Stimulated activated naive CD8-positive, alpha-beta T cell treated with anti-CD3 and anti-CD28 coated beads, Interleukin-15, Interleukin-2, amounts not matched to agents 100 ng/mL and 50 ng/mL, for 24 hours (primary cell): Measurements from ENCODE around the gene PAXX.
A peak's percentile ranks its signal among the peaks of the same experiment; 100 is the strongest.

Source experiments
- H3K27ac Mint-ChIP-seq: one replicate; pipeline ENCODE4 v1.8.0; 2021; ENCODE audit warnings: mild to moderate bottlenecking, mixed read lengths
- H3K27me3 Mint-ChIP-seq: one replicate; pipeline ENCODE4 v1.8.0; 2021; ENCODE audit warnings: mixed read lengths
- H3K36me3 Mint-ChIP-seq: one replicate; pipeline ENCODE4 v1.8.0; 2021; ENCODE audit warnings: low read depth, mixed read lengths
- H3K4me1 Mint-ChIP-seq: one replicate; pipeline ENCODE4 v1.8.0; 2021; ENCODE audit warnings: low read depth, mixed read lengths
- H3K4me3 Mint-ChIP-seq: one replicate; pipeline ENCODE4 v1.8.0; 2021; ENCODE audit warnings: mild to moderate bottlenecking, mixed read lengths
- H3K9me3 Mint-ChIP-seq: one replicate; pipeline ENCODE4 v1.8.0; 2021; ENCODE audit warnings: mixed read lengths

PAXX gene

GRCh38 chr9:136958898-136959850, 33.0 kb upstream of the PAXX start:
- H3K36me3 Mint-ChIP-seq: no peaks in the 10 kb centered on the region
- H3K27ac Mint-ChIP-seq: no peak overlapping the region
- H3K4me1 Mint-ChIP-seq: peaks cover 13% of the 10 kb centered on the region
- H3K4me3 Mint-ChIP-seq: no peak overlapping the region
- H3K9me3 Mint-ChIP-seq: peaks cover 8% of the 10 kb centered on the region
- H3K27me3 Mint-ChIP-seq: no peaks in the 10 kb centered on the region

GRCh38 chr9:136960212-136960937, 31.8 kb upstream of the PAXX start:
- Mint-ChIP-seq H3K27ac (no peak overlapping the region), H3K9me3 (peaks cover 8% of the 10 kb centered on the region), H3K4me3 (no peak overlapping the region), H3K4me1 (peaks cover 21% of the 10 kb centered on the region), H3K36me3 (no peaks in the 10 kb centered on the region), H3K27me3 (no peaks in the 10 kb centered on the region)

GRCh38 chr9:136960938-136961275, 31.3 kb upstream of the PAXX start:
- peaks cover 8% of the 10 kb centered on the region for H3K9me3 Mint-ChIP-seq
- no peak overlapping the region for H3K27ac Mint-ChIP-seq

GRCh38 chr9:136961279-136962065, 30.8 kb upstream of the PAXX start:
- Mint-ChIP-seq H3K9me3 (peaks cover 3% of the 10 kb centered on the region), H3K4me3 (no peak overlapping the region), H3K4me1 (peaks cover 31% of the 10 kb centered on the region), H3K27ac (no peak overlapping the region), H3K36me3 (no peaks in the 10 kb centered on the region), H3K27me3 (no peaks in the 10 kb centered on the region)

More at GRCh38 chr9:136960938-136961275, 31.3 kb upstream of the PAXX start:
- Mint-ChIP-seq H3K4me1 (peaks cover 26% of the 10 kb centered on the region), H3K4me3 (no peak overlapping the region), H3K36me3 (no peaks in the 10 kb centered on the region), H3K27me3 (no peaks in the 10 kb centered on the region)

GRCh38 chr9:136962163-136962562, 30.1 kb upstream of the PAXX start:
- no peak overlapping the region for H3K4me3 Mint-ChIP-seq
- H3K4me1 Mint-ChIP-seq: peaks cover 32% of the 10 kb centered on the region
- no peak overlapping the region for H3K27ac Mint-ChIP-seq
- H3K27me3 Mint-ChIP-seq: no peaks in the 10 kb centered on the region
- H3K36me3 Mint-ChIP-seq: no peaks in the 10 kb centered on the region
- H3K9me3 Mint-ChIP-seq: no peaks in the 10 kb centered on the region

GRCh38 chr9:136962701-136963248, 29.4 kb upstream of the PAXX start:
- H3K4me1 Mint-ChIP-seq: peaks cover 32% of the 10 kb centered on the region
- H3K27me3 Mint-ChIP-seq: no peaks in the 10 kb centered on the region
- no peaks in the 10 kb centered on the region for H3K36me3 Mint-ChIP-seq
- no peak overlapping the region for H3K4me3 Mint-ChIP-seq
- H3K9me3 Mint-ChIP-seq: no peaks in the 10 kb centered on the region
- H3K27ac Mint-ChIP-seq: no peak overlapping the region

GRCh38 chr9:136963341-136963740, 28.9 kb upstream of the PAXX start:
- Mint-ChIP-seq H3K4me1 (peaks cover 32% of the 10 kb centered on the region), H3K4me3 (no peak overlapping the region), H3K9me3 (no peaks in the 10 kb centered on the region), H3K36me3 (no peaks in the 10 kb centered on the region), H3K27me3 (no peaks in the 10 kb centered on the region), H3K27ac (no peak overlapping the region)

GRCh38 chr9:136963751-136964150, 28.5 kb upstream of the PAXX start:
- H3K4me1 Mint-ChIP-seq: peaks cover 32% of the 10 kb centered on the region
- no peak overlapping the region for H3K4me3 Mint-ChIP-seq
- H3K9me3 Mint-ChIP-seq: no peaks in the 10 kb centered on the region
- H3K36me3 Mint-ChIP-seq: no peaks in the 10 kb centered on the region
- H3K27me3 Mint-ChIP-seq: no peaks in the 10 kb centered on the region
- no peak overlapping the region for H3K27ac Mint-ChIP-seq

GRCh38 chr9:136964171-136964689, 28.0 kb upstream of the PAXX start:
- H3K9me3 Mint-ChIP-seq: no peaks in the 10 kb centered on the region
- peaks cover 32% of the 10 kb centered on the region for H3K4me1 Mint-ChIP-seq
- no peaks in the 10 kb centered on the region for H3K36me3 Mint-ChIP-seq
- no peak overlapping the region for H3K4me3 Mint-ChIP-seq
- no peaks in the 10 kb centered on the region for H3K27me3 Mint-ChIP-seq
- H3K27ac Mint-ChIP-seq: no peak overlapping the region

GRCh38 chr9:136964833-136965422, 27.3 kb upstream of the PAXX start:
- Mint-ChIP-seq H3K9me3 (no peaks in the 10 kb centered on the region), H3K36me3 (no peaks in the 10 kb centered on the region), H3K27ac (no peak overlapping the region), H3K4me3 (no peak overlapping the region), H3K4me1 (peaks cover 32% of the 10 kb centered on the region), H3K27me3 (no peaks in the 10 kb centered on the region)

GRCh38 chr9:136965771-136966484, 26.3 kb upstream of the PAXX start:
- Mint-ChIP-seq H3K4me3 (peak overlapping the region; percentile 36), H3K4me1 (peaks cover 25% of the 10 kb centered on the region), H3K27ac (peak overlapping the region; percentile 72), H3K9me3 (no peaks in the 10 kb centered on the region), H3K27me3 (no peaks in the 10 kb centered on the region), H3K36me3 (no peaks in the 10 kb centered on the region)

- H3K4me1 Mint-ChIP-seq: peaks cover 19% of the 10 kb centered on the region
These were observed 23.7 kb upstream of the PAXX start for GRCh38 chr9:136968333-136969127.

GRCh38 chr9:136969150-136969549, 23.1 kb upstream of the PAXX start:
- peaks cover 19% of the 10 kb centered on the region for H3K4me1 Mint-ChIP-seq
- no peaks in the 10 kb centered on the region for H3K27me3 Mint-ChIP-seq
- no peaks in the 10 kb centered on the region for H3K36me3 Mint-ChIP-seq
- no peak overlapping the region for H3K4me3 Mint-ChIP-seq
- no peak overlapping the region for H3K27ac Mint-ChIP-seq
- H3K9me3 Mint-ChIP-seq: no peaks in the 10 kb centered on the region

More at GRCh38 chr9:136968333-136969127, 23.7 kb upstream of the PAXX start:
- Mint-ChIP-seq H3K4me3 (no peak overlapping the region), H3K27ac (no peak overlapping the region), H3K27me3 (no peaks in the 10 kb centered on the region), H3K9me3 (no peaks in the 10 kb centered on the region), H3K36me3 (no peaks in the 10 kb centered on the region)
